Stimulated activated CD4-positive, alpha-beta T cell treated with anti-CD3 and anti-CD28 coated beads, Interleukin-1b, Interleukin-23, amount 100 ng/mL, for 48 hours (primary cell): ENCODE data around the gene PLA2G4B.

Experiments used
- DNase-seq: peaks from one replicate; pipeline ENCODE4 v3.0.0-alpha.2; 2020

The PLA2G4B gene

DNA sequence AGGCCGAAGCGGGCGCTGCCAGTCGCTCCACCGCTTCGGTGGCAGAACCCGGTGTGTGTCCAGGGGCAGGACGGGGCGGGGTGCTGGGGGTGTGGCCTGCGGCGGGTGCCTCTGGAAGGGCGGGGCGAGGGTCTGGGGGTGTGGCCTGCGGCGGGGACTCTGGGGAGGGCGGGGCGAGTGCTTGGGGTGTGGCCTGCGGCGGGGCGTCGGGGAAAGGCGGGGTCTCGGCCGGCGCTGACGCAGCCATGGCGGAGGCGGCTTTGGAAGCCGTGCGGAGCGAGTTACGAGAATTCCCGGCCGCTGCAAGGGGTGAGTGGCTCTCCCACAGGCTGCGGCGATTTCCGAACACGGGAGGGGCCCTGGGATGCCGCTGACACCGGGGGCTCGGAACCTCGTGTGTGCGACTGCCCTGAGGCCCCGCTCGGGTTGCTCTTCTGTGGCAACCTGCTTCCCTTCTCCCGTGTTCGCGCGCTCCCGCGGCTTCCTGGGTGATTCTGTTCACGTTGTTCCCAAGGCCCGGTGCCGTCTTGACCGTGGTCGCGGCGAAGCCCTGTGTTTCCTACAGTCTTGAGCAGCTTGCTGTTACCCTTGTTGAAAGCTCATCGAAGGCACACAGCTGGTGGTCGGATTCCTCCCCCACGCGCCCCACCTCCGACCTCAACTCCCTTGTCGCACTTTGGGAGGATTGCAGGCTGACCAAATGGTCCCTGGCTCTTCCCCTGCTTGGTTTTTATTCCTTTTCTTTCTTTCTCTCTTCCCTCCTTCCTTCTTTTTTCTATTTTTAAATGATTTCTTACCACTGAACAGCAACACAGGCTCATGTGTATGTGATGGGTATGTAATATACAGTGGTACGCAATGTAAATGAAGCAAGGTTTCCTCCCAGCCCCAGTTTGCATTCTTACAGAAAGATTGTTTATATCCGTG lies 10.5 kb upstream of the PLA2G4B start, which contains the start of gene JMJD7:
Gene JMJD7 (plus strand): TSS at position 213 of the 927 bp plus-strand sequence. CDS start 33 bp downstream, at position 246.
- DNase-seq: peak; percentile 93

DNA sequence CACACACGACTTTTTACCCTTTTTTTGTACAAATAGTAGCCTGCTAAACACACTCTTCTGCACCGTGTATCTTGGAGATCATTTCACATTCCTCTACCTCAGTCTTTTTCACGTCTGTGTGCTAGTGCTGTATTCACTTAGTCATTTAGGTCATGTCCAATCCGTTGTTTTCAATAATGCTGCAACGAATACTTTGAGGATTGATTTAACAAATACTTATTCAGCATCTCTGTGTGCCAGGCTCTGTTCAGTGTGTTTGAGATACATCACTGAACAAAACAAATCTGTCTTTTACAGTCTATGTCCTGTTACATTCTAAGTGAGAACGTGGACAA lies 9.9 kb upstream of the PLA2G4B start:
- no peak for DNase-seq

DNA sequence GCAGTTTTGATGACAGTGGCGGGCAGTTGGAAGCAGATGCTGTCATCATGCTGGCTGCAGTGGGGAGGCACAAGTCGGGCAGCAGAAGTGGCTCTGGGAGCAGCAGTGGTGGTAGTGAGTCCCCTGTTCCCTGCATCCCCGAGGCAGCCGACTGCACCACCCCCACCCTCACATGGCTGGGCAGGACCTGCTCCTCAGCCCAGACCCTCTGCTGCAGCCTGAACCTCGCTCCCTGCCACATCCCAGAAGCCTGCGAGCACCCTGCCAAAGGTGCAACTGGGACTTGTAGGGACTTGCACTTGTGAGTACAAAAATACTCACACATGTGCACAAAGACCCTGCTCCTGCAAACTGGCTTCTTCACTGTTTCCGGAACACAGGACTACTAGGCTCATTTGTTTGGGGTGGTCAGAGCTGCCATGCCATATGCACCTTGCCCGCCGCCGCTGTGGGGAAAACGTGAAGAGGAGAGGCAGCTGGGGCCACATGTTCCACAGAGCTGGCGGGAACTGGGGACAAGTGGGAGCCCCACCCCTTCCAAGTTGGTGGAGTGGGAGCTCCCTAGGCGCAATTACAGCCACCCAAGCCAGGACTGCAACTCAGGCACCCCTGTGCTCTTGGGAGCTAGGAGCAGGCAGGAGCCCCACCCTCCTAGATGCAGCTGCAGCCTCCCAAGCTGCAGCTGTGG lies 8.5 kb upstream of the PLA2G4B start:
- DNase-seq: no peak

DNA sequence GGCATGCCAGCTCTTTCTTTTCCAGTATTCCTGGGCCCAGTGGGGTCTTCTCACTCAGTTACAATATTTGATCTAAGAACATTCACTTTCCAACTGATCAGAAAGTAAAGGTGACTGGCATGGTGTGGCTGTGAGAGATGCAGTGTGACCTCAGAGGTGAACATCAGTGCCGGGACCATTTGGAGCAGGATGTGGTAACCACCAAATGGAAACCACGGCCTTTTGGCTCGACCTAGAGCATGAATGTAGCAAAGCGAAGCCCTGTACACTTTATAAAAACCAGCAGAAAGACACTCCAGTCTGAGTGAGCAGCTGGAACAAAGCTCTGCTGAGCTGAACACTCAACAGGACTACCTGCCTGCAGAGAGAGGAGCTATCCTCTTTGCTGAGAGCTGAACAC lies 7.4 kb upstream of the PLA2G4B start:
- DNase-seq: peak; percentile 58

DNA sequence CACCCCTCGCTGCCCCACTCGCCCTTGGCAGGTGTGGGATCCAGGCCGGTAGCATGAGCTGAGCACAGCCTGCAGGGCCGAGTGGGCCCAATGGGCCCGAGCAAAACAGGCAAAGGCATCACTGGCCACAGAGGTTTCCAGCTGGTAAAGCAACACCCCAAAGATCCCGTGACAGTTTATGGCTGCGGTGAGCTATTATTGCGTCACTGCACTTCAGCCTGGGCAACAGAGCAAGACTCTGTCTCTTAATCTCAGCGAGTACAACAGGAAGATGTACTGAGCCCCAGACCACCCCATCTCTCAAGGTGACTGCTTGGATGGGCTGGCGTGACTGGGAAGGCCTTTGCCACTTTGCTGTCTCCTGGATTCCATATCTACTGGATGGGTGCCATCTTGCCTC lies 6.4 kb upstream of the PLA2G4B start:
- no peak for DNase-seq

DNA sequence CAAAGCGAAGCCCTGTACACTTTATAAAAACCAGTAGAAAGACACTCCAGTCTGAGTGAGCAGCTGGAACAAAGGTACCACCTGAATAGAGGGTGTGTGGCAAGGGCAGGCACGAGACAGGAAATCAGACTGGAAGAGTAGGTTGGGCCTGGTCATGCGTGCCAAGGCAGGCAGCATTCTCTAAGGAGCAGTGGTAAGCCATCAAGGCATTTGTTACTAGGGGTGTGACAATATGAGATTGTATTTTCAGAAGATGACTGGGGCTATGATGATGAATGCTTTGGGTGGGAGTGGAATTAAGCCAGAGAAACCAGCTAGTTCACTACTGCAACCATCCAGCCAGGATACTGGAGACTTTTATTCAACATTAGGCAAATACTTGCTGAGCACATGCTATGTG lies 5.8 kb upstream of the PLA2G4B start:
- no peak for DNase-seq

DNA sequence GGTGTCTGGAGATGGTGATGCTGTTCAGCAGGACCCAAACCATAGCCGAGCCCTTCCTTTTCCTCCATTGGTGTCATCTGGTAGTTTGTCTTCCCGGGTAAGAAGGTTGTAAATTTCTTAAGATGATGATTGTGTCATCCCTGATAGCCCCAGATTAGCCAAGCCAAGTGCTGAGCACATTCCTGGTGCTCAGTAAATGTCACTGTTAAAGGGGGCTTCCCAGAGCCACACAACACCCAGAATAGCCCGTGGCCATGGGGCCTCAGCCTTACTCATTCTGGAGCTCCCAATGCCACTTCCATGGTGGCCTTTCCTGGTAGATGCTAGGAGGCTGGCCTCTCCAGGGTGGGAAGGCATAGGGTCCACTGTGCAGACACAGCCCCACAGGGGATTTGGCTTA lies 4.6 kb upstream of the PLA2G4B start:
- DNase-seq: no peak

DNA sequence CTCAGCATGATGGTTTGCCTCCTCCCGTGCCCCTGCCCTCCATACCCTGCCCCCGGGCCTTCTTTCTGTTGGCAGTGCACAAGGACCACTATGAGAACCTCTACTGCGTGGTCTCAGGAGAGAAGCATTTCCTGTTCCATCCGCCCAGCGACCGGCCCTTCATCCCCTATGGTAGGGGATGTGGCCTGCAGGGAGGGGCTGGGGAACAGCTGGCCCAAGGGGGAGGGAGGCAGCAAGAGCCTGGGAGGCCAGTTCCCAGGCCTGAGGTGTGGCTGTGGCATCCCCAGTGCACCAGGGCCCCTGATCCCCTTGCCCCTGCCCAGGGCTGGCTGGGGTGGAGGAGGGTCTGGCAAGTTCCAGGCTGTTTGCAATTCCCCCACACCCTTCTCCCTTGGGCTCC lies 2.6 kb upstream of the PLA2G4B start:
- DNase-seq: no peak

DNA sequence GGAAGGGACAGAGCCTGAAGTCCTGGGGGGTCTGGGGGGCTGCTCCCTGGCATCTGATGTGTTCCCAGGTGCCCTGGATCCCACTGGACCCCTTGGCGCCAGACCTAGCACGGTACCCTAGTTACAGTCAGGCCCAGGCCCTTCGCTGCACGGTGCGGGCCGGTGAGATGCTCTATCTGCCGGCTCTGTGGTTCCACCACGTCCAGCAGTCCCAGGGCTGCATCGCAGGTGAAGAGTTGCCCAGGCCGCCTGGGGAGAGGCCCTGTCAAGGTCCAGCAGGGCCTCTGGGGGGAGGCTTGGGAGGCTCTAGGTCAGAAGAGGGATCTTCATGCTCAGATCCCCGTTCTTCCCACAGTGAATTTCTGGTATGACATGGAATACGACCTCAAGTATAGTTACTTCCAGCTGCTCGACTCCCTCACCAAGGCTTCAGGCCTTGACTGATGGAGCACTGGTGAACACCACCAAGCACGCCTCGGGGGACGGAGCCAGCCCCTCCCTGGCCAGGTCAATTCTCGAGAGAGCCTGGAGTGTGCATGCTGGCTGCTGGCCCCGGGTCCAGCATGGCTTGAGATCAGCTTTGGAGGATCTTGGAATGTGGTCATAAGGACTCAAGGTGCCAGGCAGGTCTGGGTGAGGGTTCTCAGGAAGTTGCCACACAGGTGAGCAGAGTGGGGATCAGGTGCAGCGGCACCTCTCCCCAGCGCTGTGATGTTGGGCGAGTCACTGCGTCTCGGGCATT lies 1.8 kb upstream of the PLA2G4B start:
- DNase-seq: no peak

DNA sequence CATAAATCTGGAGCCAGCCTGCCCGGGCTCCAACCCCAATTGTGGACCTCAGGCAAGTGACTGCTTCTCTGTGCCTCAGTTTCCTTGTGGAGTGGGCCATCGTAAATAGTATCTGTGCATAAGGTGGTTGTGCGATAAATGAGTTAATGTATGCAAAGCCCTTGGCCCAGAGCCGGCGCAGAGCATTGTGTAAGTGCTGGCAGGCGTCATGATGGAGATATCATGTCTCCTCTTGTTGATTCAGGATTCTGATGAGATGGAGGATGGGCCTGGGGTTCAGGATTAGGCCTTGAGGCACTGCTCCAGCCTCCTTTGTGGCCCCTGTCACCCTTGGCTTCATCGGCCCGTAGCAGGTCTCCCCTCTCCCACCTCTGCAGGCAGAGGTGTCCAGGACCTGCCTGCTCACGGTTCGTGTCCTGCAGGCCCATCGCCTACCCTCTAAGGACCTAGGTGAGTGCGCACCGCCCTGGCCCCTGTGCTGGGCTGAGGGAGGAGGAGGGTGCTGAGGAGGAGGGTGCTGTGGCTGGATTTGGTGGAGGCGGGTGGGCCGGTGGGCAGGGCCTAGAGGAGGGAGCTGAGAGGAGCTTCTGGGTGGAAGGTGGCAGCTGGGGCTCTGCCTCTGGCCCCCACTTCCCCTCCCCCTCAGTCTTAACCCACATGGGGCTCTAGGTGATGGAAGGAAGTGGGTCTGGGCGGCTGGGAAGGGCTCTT lies 1.3 kb downstream of the PLA2G4B start:
- DNase-seq: no peak

DNA sequence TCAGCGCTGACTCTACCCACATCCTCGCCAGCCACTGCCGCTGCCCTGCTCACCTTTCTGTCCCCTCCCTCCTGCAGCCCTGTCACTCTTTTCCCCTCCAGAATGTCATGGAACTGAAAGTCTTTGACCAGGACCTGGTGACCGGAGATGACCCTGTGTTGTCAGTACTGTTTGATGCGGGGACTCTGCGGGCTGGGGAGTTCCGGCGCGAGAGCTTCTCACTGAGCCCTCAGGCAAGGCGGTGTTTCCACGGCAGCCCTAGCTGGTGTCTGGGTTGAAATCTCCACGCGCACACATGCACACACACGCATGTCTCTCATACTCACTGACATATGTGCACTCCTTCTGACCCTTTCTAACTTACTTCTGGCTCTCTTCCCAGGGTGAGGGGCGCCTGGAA lies 2.0 kb downstream of the PLA2G4B start:
- DNase-seq: no peak

DNA sequence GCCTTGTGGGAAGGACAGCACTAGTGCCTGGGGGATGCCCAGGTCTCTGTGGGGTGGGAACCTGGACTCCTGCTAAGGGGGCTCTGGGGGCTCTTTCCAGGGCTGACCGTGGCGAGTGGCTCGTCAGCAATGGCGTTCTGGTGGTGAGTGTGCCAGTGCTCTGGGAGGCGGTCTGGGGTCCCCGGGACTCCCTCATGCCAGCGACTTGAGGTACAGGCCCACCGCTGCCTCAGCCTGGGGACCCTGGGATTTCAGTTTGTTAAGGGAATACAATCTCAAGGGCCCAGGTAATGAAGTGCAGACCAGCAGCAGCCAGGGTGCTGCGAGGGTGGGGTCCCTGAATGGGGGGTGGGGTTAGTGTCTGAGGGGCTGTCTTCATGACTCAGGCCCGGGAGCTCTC lies 2.5 kb downstream of the PLA2G4B start:
- no peak for DNase-seq

DNA sequence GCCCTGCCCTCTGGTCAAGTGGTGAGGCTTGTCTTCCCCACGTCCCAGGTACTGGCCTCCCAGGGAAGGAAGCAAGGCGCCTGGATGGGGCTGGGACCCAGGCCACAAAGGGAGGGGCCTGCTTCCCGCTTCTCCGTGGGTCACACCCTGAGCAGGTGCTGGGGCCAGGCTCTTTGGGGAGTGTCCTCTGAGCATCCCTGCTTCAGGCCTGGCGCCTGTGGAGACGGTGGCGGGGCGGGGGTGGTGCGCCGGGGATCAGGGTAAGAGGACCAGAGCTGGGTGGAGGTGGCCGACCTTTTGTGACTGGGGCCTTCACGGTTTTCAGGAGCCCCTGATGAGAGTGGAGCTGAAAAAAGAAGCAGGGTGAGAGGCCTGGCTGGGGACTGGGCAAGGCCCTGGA lies 3.6 kb downstream of the PLA2G4B start:
- DNase-seq: no peak

DNA sequence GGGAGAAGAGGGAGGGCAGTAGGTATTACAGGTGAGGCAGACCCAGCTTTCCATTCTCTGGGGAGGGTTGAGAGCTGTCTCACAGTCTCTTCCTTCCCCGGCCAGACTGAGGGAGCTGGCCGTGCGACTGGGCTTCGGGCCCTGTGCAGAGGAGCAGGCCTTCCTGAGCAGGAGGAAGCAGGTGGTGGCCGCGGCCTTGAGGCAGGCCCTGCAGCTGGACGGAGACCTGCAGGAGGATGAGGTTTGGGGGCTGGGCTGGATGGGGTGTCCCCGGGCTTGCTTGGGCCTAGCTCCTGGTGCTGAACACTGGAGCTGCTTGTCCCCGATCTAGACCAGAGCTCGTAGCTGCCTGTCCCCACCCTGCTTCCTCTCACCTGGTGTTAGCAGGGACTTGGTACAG lies 4.9 kb downstream of the PLA2G4B start:
- DNase-seq: no peak

DNA sequence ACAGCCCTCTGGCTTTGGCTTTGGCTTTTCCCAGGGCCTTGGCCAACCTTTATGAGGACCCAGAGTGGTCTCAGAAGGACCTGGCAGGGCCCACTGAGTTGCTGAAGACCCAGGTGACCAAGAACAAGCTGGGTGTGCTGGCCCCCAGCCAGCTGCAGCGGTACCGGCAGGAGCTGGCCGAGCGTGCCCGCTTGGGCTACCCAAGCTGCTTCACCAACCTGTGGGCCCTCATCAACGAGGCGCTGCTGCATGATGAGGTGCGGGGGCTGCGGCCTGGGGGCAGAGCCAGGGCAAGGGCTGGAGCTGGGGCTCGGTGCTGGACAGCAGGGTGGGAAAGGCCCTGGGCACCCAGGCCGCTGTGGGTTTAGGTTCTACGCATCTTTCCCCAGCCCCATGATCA lies 6.2 kb downstream of the PLA2G4B start:
- no peak for DNase-seq

DNA sequence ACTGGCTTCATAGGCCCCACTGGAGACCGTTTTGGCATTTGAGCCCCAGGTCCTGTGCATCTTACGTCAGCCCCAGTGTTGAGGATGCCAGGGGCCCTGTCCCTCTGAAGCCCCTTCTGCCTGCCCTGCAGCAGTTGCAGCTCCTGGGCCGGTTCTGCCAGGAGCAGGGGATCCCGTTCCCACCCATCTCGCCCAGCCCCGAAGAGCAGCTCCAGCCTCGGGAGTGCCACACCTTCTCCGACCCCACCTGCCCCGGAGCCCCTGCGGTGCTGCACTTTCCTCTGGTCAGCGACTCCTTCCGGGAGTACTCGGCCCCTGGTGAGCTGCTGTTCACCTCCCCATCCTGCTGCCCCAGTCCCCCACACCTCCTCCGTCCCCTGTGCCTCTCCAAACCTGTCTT lies 8.6 kb downstream of the PLA2G4B start:
- DNase-seq: no peak

DNA sequence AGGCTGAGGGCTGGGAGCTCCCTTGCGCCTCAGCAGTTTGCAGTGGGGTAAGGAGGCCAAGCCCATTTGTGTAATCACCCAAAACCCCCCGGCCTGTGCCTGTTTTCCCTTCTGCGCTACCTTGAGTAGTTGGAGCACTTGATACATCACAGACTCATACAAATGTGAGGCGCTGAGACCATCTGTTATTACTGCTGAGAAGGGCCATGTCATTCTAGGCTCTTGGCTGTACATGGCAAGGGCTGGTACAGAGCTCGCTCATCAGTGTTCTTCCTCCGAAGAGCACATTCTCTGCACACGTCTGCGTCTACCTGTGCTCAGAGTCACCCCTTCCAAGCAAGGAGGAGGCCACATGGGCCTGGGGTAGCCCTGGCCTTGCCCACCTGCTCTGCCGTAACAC lies 9.3 kb downstream of the PLA2G4B start:
- no peak for DNase-seq

DNA sequence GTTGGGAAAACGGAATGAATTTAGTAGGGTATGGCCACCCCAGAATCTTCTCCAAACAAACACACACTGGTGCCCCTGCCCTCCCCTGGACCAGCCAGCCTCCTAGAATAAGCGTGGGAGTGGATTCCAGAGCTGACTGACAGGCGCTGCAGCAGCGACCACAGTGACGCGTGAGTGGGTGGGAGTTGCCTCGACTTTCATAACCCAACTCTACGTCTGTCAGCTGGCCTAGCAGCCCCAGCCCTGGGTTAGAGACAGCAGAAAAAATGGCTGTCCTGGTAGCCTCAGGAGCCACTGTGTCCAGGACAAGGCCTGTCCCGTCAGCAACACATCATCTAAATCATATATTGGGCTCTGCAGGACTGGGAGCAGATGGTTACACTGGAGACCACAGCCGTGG lies 10.0 kb downstream of the PLA2G4B start:
- DNase-seq: peak; percentile 64

DNA sequence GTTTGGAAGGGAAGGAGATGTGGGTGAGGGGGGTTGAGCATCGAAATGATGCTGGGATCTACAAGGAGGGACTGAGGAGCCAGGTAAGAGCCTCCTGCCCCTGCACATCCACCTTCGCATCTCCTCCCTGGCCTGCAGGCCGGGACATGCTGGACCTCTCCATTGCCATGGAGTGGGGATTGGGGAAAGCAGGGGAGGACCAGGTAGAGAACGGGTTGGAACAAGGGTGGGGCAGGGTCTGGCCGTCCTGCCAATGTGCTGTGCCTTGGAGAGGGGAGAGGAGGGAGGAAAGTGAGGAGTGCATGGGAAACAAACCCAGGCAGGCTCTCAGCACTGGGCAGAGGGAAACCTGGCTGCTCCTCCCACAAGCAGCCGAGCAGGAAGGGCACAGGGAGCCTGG lies 10.6 kb downstream of the PLA2G4B start:
- no peak for DNase-seq

DNA sequence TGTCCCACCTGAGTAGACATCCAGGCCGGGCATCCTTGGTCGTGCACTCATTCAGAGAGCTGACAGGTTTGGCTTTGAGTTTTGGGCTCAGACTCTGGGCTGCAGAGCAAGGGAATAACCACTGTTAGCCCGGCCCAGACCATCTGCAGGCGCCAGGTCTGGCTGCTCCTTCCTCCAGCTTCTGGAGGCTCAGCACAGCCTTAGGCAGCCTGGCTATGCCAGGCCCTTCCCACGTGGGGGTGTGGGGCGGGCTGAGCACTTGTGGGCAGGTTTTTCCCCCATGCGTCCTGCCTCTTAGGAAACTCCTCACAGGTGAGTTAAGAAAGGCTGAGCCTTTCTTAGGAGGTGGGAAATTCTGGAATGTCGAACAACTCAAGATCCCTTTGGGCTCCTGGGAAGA lies 11.2 kb downstream of the PLA2G4B start:
- no peak for DNase-seq

DNA sequence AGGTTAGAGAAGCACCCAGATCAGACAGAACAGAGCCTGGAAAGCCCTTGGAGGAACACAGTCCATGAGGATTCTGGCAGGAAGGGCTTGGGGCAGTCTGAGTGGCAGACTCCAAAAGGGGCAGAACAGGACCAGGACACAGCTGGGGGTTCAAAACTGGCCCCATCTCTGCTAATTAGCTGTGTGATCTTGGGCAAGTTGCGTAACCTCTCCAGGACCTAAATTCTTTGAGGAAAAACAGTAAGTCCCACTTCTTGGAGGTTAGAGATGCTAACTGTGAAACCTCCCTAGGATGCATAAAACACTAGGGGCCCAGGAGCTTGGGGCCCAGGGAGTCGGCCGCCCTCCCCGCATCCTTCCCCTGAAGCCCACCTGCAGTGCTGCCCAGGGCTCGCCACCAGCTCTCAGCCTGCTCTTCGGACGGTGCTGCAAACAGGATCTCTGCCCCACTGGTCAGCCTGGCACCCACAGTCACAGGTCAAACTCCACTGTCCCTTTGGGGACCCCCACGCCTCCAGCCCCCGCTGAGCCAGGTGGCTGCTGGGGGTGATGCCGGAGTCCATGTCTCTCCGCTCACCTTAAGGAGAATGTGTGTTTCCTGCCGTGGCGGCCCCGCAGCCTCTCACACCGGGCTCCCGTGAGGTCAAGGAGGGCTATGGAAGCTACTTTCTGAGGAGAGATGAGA lies 12.0 kb downstream of the PLA2G4B start:
- no peak for DNase-seq

DNA sequence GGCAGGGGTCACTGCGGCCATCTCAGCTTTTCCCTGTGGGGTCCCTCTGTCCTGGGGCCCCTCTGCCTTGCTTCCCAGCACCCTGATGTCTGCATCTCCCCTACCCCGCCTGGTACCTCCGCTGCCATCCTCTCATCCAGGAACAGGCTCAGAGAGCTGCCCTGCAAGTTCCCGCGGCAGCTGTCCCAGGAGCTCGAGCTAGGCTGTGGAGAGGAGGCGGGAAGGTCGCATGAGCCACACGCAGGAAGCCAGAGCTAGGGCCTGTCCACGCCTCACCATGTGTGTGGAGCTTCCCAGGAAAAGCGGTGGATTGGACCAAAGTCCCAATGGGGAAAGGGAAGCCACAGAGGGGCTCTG lies 12.5 kb downstream of the PLA2G4B start:
- DNase-seq: no peak
